Ishikawa (cell line): Measurements from ENCODE around the gene NTM.

ENCODE experiments used
- CEBPB ChIP-seq: IDR thresholded peaks from 2 replicates; pipeline ENCODE4 v1.6.1; 2012
- FOXM1 ChIP-seq: IDR thresholded peaks from 2 replicates; pipeline ENCODE4 v1.6.1; 2012; ENCODE audit warnings: low read depth, borderline replicate concordance
- NFIC ChIP-seq: IDR thresholded peaks from 2 replicates; pipeline ENCODE4 v1.6.1; 2012
- TAF1 ChIP-seq: IDR thresholded peaks from 2 replicates; pipeline ENCODE4 v1.6.1; 2012; ENCODE audit warnings: low read depth, mild to moderate bottlenecking
- YY1 ChIP-seq: IDR thresholded peaks from 2 replicates; pipeline ENCODE4 v1.6.1; 2012; ENCODE audit warnings: low read depth

DNA sequence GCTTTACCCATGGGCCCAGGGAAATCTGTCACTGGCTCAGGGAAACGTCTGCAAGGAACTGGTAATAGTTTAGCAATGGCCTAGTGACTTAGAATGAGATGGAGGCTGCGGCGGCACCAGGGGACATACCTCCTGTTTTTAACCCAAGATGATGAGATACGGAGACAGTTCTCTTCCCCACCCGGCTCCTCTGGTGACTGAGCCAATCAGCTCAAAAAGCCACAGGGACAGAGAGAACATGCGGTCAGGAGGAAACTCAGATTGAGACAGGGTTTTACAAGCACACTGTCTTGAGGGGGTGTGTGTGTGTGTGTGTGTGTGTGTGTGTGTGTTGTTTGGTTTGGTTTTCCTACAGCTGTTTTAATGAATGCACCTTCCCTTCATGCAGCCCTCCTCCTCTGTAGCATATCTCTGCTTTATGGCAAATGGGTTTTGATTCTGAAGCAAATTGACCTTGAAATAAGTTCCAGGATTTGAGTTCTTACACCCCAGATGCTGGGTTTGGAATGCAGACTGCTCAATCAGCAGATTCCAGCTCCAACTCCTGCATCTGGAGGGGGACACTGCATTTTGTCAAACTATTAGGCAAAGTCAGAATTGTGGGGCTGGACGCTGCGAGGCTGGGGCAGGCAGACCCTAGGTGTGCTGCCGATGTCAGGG, 246.2 kb downstream of the NTM start:
- TF ChIP-seq FOXM1 (no peak), CEBPB (no peak), NFIC (no peak), TAF1 (no peak), YY1 (no peak)
